A549 (cell line): ENCODE data around the gene SIGMAR1. TPM values are rescaled to one million over a fixed set of nuclear protein-coding genes. Genes with fewer than 3 reads are reported as not detected.
A peak's percentile ranks its signal among the peaks of the same experiment; 100 is the strongest.

Experiments used
- BCL3 ChIP-seq: fragments of >200 bp; sonication (Bioruptor Twin); formaldehyde crosslinking; IDR thresholded peaks from 3 replicates; pipeline ENCODE4 v1.6.1; 2016
- BHLHE40 ChIP-seq: IDR thresholded peaks from 2 replicates; pipeline ENCODE4 v1.6.1; 2012; ENCODE audit warnings: low read depth, low read length, inconsistent platforms
- CBX8 ChIP-seq: fragments of 200-600 bp; sonication (generic); IDR thresholded peaks from 2 replicates; pipeline ENCODE4 v1.6.1; 2016
- CHD2 ChIP-seq: fragments of 150-350 bp; IDR thresholded peaks from 2 replicates; pipeline ENCODE4 v1.6.1; 2014; ENCODE audit warnings: low read length; ENCODE audit not compliant: partially characterized antibody
- CHD4 ChIP-seq: fragments of 200-600 bp; sonication (generic); IDR thresholded peaks from 2 replicates; pipeline ENCODE4 v1.6.1; 2016; ENCODE audit warnings: antibody characterized with exemption, mild to moderate bottlenecking, borderline replicate concordance
- EP300 ChIP-seq, 2 experiments: fragments of >200 bp; sonication (Bioruptor Twin); formaldehyde crosslinking; IDR thresholded peaks; 2 replicates in 1 of 2; 3 replicates in 1 of 2; pipeline ENCODE4 v1.6.1; 2016 to 2017
- FOSL2 ChIP-seq, 2 experiments: fragments of 450-650 bp in 1 of 2; fragments of >200 bp in 1 of 2; sonication (Bioruptor Twin) in 1 of 2; formaldehyde crosslinking; IDR thresholded peaks; 2 replicates each; pipeline versions ENCODE4 v1.5.0 to v1.6.1; 2016 to 2020; ENCODE audit warnings: mild to moderate bottlenecking in 1 of 2, moderate library complexity in 1 of 2
- FOXS1 ChIP-seq: fragments of 250-450 bp; sonication (Bioruptor Pico); IDR thresholded peaks from 2 replicates; pipeline ENCODE4 v1.5.0; 2020; ENCODE audit warnings: mild to moderate bottlenecking, moderate library complexity
- HES2 ChIP-seq: fragments of >200 bp; sonication (Bioruptor Twin); formaldehyde crosslinking; IDR thresholded peaks from 2 replicates; pipeline ENCODE4 v1.6.1; 2016
- HEYL ChIP-seq: fragments of 250-450 bp; sonication (Bioruptor Pico); IDR thresholded peaks from 2 replicates; pipeline ENCODE4 v1.8.0; 2021; ENCODE audit warnings: mild to moderate bottlenecking, moderate library complexity
- HMGXB4 ChIP-seq: fragments of 250-450 bp; sonication (Bioruptor Pico); IDR thresholded peaks from 2 replicates; pipeline ENCODE4 v1.5.0; 2021; ENCODE audit warnings: mild to moderate bottlenecking, moderate library complexity, borderline replicate concordance
- JUNB ChIP-seq: fragments of >200 bp; sonication (Bioruptor Twin); formaldehyde crosslinking; IDR thresholded peaks from 2 replicates; pipeline ENCODE4 v1.6.1; 2016
- KDM1A ChIP-seq: fragments of 200-600 bp; sonication (generic); IDR thresholded peaks from 2 replicates; pipeline ENCODE4 v1.6.1; 2016; ENCODE audit warnings: low read depth, mild to moderate bottlenecking
- MAFK ChIP-seq: fragments of 450-650 bp; IDR thresholded peaks from 2 replicates; pipeline ENCODE4 v1.6.1; 2014; ENCODE audit not compliant: partially characterized antibody
- NFE2L2 ChIP-seq: fragments of 150-350 bp; conservative IDR thresholded peaks from 2 replicates; pipeline ENCODE4 v1.6.1; 2014; ENCODE audit warnings: low read length
- NPAS2 ChIP-seq: fragments of 250-450 bp; sonication (Bioruptor Pico); IDR thresholded peaks from 2 replicates; pipeline ENCODE4 v1.8.0; 2022; ENCODE audit warnings: mild to moderate bottlenecking, moderate library complexity, borderline replicate concordance
- PHF8 ChIP-seq: fragments of 200-600 bp; sonication (generic); IDR thresholded peaks from 2 replicates; pipeline ENCODE4 v1.6.1; 2016; ENCODE audit warnings: low read depth, mild to moderate bottlenecking, antibody characterized with exemption, moderate library complexity, borderline replicate concordance
- POLR2A ChIP-seq: IDR thresholded peaks from 2 replicates; pipeline ENCODE4 v1.6.1; 2012; ENCODE audit warnings: mild to moderate bottlenecking, low read length
- POLR2AphosphoS2 ChIP-seq: conservative IDR thresholded peaks from 2 replicates; pipeline ENCODE4 v1.6.1; 2012; ENCODE audit warnings: low read length, improper control_type of control experiment, inconsistent platforms
- RCOR1 ChIP-seq: fragments of 150-350 bp; IDR thresholded peaks from 2 replicates; pipeline ENCODE4 v1.6.1; 2014; ENCODE audit warnings: antibody characterized with exemption, low read length, low read depth
- REST ChIP-seq: fragments of 200-600 bp; sonication (generic); IDR thresholded peaks from 2 replicates; pipeline ENCODE4 v1.6.1; 2016; ENCODE audit warnings: antibody characterized with exemption, mild to moderate bottlenecking, moderate library complexity
- SMC3 ChIP-seq: fragments of >200 bp; sonication (Bioruptor Twin); formaldehyde crosslinking; IDR thresholded peaks from 3 replicates; pipeline ENCODE4 v1.6.1; 2018; ENCODE audit warnings: inconsistent platforms
- ZC3H11A ChIP-seq: fragments of 450-650 bp; IDR thresholded peaks from 2 replicates; pipeline ENCODE4 v1.6.1; 2014; ENCODE audit warnings: antibody characterized with exemption, mild to moderate bottlenecking
- ZFP36 ChIP-seq: fragments of 450-650 bp; IDR thresholded peaks from 2 replicates; pipeline ENCODE4 v1.6.1; 2014; ENCODE audit warnings: borderline replicate concordance; ENCODE audit not compliant: partially characterized antibody
- ZSCAN20 ChIP-seq: fragments of 250-450 bp; sonication (Bioruptor Pico); IDR thresholded peaks from 2 replicates; pipeline ENCODE4 v1.8.0; 2022; ENCODE audit warnings: mild to moderate bottlenecking, moderate library complexity
- polyA plus RNA-seq, 4 experiments: library from polyadenylated mRNA; depleted of rRNA in 3 of 4; stranded (reverse); fragments of >200 nt; fragmentation: RNase III in 1 of 4; extraction: RNeasy Plus Mini Kit Qiagen cat#74134 plus additional on column Dnase treatment in 1 of 4; gene quantifications; 2 replicates in 3 of 4; 3 replicates in 1 of 4; pipeline ENCODE4 v1.2.3, GENCODE V29; 2011 to 2017
- TF ChIP-seq, protein P1 (sequence below): IDR thresholded peaks from 2 replicates; pipeline ENCODE4 v1.6.1; 2012; ENCODE audit warnings: low read depth, borderline replicate concordance
- TF ChIP-seq, protein P2 (sequence below): fragments of 450-650 bp; IDR thresholded peaks from 2 replicates; pipeline ENCODE4 v1.6.1; 2014; ENCODE audit warnings: antibody characterized with exemption

SIGMAR1 gene
- polyA plus RNA-seq, 2 of the 4 experiments (the other 2 are of a cell fraction), result 64.6 to 150 TPM

DNA sequence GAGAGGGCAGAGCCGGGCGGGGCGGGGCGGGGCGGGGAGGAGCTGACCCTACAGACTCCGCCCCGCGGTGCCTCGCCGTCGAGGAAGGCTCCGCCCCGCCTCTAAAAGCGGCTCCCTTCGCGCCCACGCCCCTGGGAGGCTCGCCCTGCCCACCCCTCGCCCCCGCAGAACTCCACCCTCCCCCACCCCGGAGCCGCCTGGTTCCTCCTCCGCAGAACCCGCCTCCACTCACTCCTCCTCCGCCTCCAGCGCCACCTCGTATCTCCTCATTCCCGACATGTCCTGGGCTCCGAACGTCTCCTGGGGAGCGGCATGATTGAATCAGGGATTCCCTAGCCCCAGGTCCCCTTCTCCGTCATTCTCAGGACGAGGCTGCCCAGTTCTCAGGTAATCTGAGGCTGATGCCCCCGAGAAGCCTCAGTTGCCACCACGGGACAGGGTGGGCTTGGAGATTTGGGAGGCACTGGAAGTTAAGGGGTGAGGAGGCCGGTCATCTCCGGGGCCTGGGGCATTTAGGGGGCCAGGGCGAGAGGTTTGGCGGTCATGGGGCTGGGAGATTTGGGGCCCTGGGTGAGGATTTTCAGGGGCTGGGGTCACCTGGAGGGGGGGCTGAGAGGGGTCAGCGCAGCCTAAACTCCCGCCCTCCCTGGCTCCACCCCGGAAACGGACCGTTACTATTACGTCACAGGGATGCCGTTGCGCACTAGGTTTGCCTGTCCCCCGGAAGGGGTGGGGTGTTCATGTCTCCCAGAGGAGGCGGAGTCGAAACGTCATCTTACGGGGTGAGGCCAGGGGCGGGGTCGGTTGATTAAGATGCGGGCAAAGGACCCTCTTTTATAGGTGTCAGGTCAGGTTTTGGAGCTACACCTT is 28.0 kb upstream of the SIGMAR1 start (continued):
- TF ChIP-seq CBX8, result no peak
- no peak for TF ChIP-seq SMC3
- TF ChIP-seq NPAS2, result no peak
- TF ChIP-seq ZSCAN20 (CRISPR knock-in tag), result no peak
- TF ChIP-seq HEYL (CRISPR knock-in tag), result no peak
- TF ChIP-seq, protein P1, sequence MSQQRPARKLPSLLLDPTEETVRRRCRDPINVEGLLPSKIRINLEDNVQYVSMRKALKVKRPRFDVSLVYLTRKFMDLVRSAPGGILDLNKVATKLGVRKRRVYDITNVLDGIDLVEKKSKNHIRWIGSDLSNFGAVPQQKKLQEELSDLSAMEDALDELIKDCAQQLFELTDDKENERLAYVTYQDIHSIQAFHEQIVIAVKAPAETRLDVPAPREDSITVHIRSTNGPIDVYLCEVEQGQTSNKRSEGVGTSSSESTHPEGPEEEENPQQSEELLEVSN, result no peak
- TF ChIP-seq FOXS1, result no peak
- TF ChIP-seq HES2, result no peak
- no peak for TF ChIP-seq POLR2AphosphoS2
- no peak for TF ChIP-seq CHD4
- TF ChIP-seq, protein P2, sequence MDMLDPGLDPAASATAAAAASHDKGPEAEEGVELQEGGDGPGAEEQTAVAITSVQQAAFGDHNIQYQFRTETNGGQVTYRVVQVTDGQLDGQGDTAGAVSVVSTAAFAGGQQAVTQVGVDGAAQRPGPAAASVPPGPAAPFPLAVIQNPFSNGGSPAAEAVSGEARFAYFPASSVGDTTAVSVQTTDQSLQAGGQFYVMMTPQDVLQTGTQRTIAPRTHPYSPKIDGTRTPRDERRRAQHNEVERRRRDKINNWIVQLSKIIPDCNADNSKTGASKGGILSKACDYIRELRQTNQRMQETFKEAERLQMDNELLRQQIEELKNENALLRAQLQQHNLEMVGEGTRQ, result no peak
- TF ChIP-seq RCOR1, result no peak
- no peak for TF ChIP-seq EP300 (IDR thresholded peaks at IDR 0.05)
- TF ChIP-seq BCL3, result no peak
- TF ChIP-seq FOSL2 (IDR thresholded peaks at IDR 0.05), result no peak
- 0 out of 2 replicates have a peak, but pooled peaks have one; percentile 1 for TF ChIP-seq FOSL2 (CRISPR knock-in tag; IDR thresholded peaks at IDR 0.05)
- TF ChIP-seq JUNB, result no peak
- peak; percentile 8 for TF ChIP-seq CHD2
- no peak for TF ChIP-seq ZC3H11A
- peak; percentile 85; the same call in 1 of the 2 replicates for TF ChIP-seq PHF8
- TF ChIP-seq NFE2L2, result no peak
- TF ChIP-seq REST, result no peak; the same call in 1 of the 2 replicates
- TF ChIP-seq HMGXB4 (CRISPR knock-in tag), result peak; percentile 44; the same call in 1 of the 2 replicates
- no peak for TF ChIP-seq BHLHE40
- TF ChIP-seq KDM1A, result no peak
- no peak for TF ChIP-seq ZFP36
- peak; percentile 47 for TF ChIP-seq POLR2A
- no peak for TF ChIP-seq MAFK
